Measurements from ENCODE around the gene NAT16. TPM values are rescaled to one million over a fixed set of nuclear protein-coding genes. Genes with fewer than 3 reads are reported as not detected.

NAT16 gene
- total and polyA plus RNA-seq, 2 of the 8 experiments (the other 6 are each of a cell fraction or from before 2014, with no cell fraction given): 0.26 to 0.84 TPM

DNA sequence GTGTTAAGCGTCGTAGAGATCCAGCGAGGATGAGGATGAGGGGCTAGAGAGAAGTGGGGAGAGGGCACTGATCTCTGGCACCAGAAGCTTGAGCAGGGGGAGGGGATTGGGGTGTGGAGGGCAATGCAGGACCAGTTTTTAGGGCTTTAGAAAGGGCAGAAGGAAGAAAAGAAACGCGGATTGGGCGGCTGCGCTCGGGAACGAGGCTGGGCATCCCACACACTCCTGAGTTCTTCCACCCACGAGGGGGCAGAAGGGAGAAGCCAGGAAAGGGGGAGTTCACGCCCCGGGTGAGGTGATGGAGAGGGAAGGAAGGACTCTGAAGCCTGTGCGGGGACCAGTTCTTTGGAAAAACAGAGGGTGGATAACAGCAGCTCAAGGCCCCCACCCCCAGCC, 8.7 kb downstream of the NAT16 start:
- peak overlapping the region; percentile 8; the same call in 1 of the 2 replicates for H2BK20ac ChIP-seq (ENCODE audit: low read length)
- H4K91ac ChIP-seq (replicated peaks; ENCODE audit: insufficient read length, low read length): no peak overlapping the region
- no peak overlapping the region for H2AK5ac ChIP-seq (ENCODE audit: low read depth, low read length)
- H3K79me1 ChIP-seq (ENCODE audit: low read depth, low read length): no peaks in the 10 kb centered on the region
- no peak for FAIRE-seq
- no peak overlapping the region for H3K14ac ChIP-seq (ENCODE audit: insufficient read length)
- peaks cover 11 to 67% (median 46%) of the 10 kb centered on the region in 4 experiments for H3K4me1 ChIP-seq (replicated peaks in 1 of 4; ENCODE audit: control insufficient read depth in 3 of 4, insufficient read depth in 4 of 4, low read length in 3 of 4)
- no peak for DNase-seq (ENCODE audit: low read depth in 1 of 2, low spot score in 2 of 2)
- H3K4ac ChIP-seq (replicated peaks; ENCODE audit: insufficient read length, low read depth, low read length): no peak overlapping the region
- H2BK12ac ChIP-seq (ENCODE audit: low read depth, low read length): peak overlapping the region; percentile 27; the same call in 1 of the 2 replicates
- no peak overlapping the region for H3K18ac ChIP-seq (ENCODE audit: extremely low read depth, low read length)
- H4K5ac ChIP-seq (ENCODE audit: insufficient read length, low read depth, low read length): no peak overlapping the region
- ChIA-PET POLR2A (ENCODE audit: partially characterized antibody) (interaction anchor here (0.6 to 2.2 kb wide), 10 partner anchors 9 to 315 kb away, joined by 3 to 10 read pairs (median 4); no protein-coding TSS in a partner anchor), CTCF (ENCODE audit: partially characterized antibody) (interaction anchor here (0.6 to 3.0 kb wide), 23 partner anchors 9 to 587 kb away, joined by 3 to 38 read pairs (median 5); partner anchors contain the start of genes MOGAT3 and NAT16)
- peaks cover 0 to 9% of the 10 kb centered on the region in 2 experiments for H4K20me1 ChIP-seq (replicated peaks in 1 of 2; ENCODE audit: control insufficient read depth in 1 of 2, insufficient read depth in 2 of 2, low read length in 2 of 2)
- peak; percentile 19 for TF ChIP-seq EZH2 (IDR thresholded peaks at IDR 0.05; ENCODE audit: low read depth, low read length, severe bottlenecking)
- TF ChIP-seq BACH1 (IDR thresholded peaks at IDR 0.05; ENCODE audit: low read length): no peak
- TF ChIP-seq CBX5 (IDR thresholded peaks at IDR 0.05; ENCODE audit: low read depth, low read length): no peak
- peak overlapping the region in 3 of 4 experiments; percentile 16 to 68 (median 42); a peak in 6 of 8 replicates for H3K4me3 ChIP-seq (ENCODE audit: extremely low read depth in 1 of 4, insufficient read depth in 2 of 4, low read depth in 3 of 4, low read length in 4 of 4)
- H3K23ac ChIP-seq (ENCODE audit: insufficient read length): no peak overlapping the region
- no peaks in the 10 kb centered on the region for H3K9me3 ChIP-seq (ENCODE audit: insufficient read depth in 2 of 2, low read depth in 1 of 2, low read length in 1 of 2)
- H3K23me2 ChIP-seq (ENCODE audit: low read depth, low read length): peaks cover 29% of the 10 kb centered on the region
- no peak overlapping the region for H2AFZ ChIP-seq (ENCODE audit: low read length)
- H4K8ac ChIP-seq (ENCODE audit: extremely low read depth, insufficient read depth, low read length): no peak overlapping the region
- H3K27me3 ChIP-seq (replicated peaks in 1 of 4; ENCODE audit: control insufficient read depth in 3 of 4, extremely low read depth in 1 of 4, insufficient read depth in 3 of 4, low read length in 3 of 4): peaks cover 56 to 96% (median 84%) of the 10 kb centered on the region in 4 experiments
- H3K36me3 ChIP-seq (ENCODE audit: control insufficient read depth in 2 of 4, insufficient read depth in 4 of 4, low read length in 3 of 4): no peaks in the 10 kb centered on the region
- no peaks in the 10 kb centered on the region for H3K79me2 ChIP-seq (ENCODE audit: control insufficient read depth in 1 of 2, insufficient read depth in 2 of 2, low read length in 2 of 2)
- H2BK120ac ChIP-seq (replicated peaks; ENCODE audit: low read depth, low read length): no peak overlapping the region
- 6% methylated on average over 9 of the region's 13 CpGs; no CpG with 5 or more reads in 1 of the 2 experiments for WGBS, 2 experiments (ENCODE audit: extremely low coverage in 1 of 2, insufficient coverage in 1 of 2, insufficient read length in 1 of 2, insufficient replicate concordance in 2 of 2, low coverage in 1 of 2, low lambda C conversion rate in 2 of 2, missing lambda C conversion rate in 1 of 2)
- peak overlapping the region; percentile 44 to 95 for H3K4me2 ChIP-seq (ENCODE audit: insufficient read depth in 1 of 2, low read depth in 2 of 2, low read length in 2 of 2)
- H3K9ac ChIP-seq (replicated peaks in 1 of 4; ENCODE audit: extremely low read depth in 1 of 4, low read depth in 3 of 4, low read length in 3 of 4): no peak overlapping the region
- H2BK5ac ChIP-seq (ENCODE audit: low read depth, low read length): 0 out of 2 replicates have a peak overlapping the region, but pooled peaks have one; percentile 74
- H2BK15ac ChIP-seq (ENCODE audit: low read length): peak overlapping the region; percentile 65; the same call in 1 of the 2 replicates
- H3K27ac ChIP-seq (ENCODE audit: low read depth, low read length): no peak overlapping the region
- H3K56ac ChIP-seq (replicated peaks; ENCODE audit: insufficient read length, low read depth, low read length): no peak overlapping the region

Data from H1 (cell line).